PC-9 (cell line): ENCODE data around the gene STRA6.

ENCODE experiments used
- CTCF ChIP-seq: fragments of 200-600 bp; sonication (generic); conservative IDR thresholded peaks from 2 replicates; pipeline ENCODE4 v1.6.1; 2017; ENCODE audit warnings: mixed run types, antibody characterized with exemption, mild to moderate bottlenecking, moderate library complexity
- EZH2 ChIP-seq: fragments of 200-600 bp; sonication (generic); IDR thresholded peaks from 2 replicates; pipeline ENCODE4 v1.8.0; 2017; ENCODE audit warnings: antibody characterized with exemption, low read depth

GRCh38 chr15:74135041-74135565 is 67.5 kb downstream of the STRA6 start:
- TF ChIP-seq CTCF, result no peak
- no peak for TF ChIP-seq EZH2
